HG02840 (cell line): Measurements from ENCODE around the gene CCR9.

Source experiments
- ATAC-seq: cut with Tn5 transposase; IDR thresholded peaks from one replicate; pipeline ENCODE4 v1.9.1; 2021; ENCODE audit warnings: mild to moderate bottlenecking, moderate library complexity, moderate number of reproducible peaks; ENCODE audit not compliant: unreplicated experiment, low FRiP score

The CCR9 gene

DNA sequence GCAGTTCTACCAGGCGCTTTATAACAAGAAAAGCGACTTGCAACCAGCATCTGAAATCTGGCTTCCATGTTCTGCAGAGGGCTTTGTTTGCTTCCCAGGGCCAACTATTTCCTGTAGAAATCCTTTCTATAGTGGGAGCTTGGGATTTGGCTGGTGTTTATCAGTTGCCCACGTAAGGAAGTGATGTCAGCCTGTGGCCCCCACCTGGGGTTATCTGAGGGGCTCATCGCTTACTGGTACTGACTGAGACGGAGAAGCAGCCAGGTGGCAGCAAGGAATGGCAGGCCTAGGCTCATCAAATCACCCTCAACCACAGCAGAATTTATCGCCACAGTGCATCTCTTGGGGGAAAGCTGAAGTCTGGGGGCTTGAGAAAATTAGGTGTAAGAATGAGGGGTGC lies 14.6 kb upstream of the CCR9 start:
- no peak for ATAC-seq

DNA sequence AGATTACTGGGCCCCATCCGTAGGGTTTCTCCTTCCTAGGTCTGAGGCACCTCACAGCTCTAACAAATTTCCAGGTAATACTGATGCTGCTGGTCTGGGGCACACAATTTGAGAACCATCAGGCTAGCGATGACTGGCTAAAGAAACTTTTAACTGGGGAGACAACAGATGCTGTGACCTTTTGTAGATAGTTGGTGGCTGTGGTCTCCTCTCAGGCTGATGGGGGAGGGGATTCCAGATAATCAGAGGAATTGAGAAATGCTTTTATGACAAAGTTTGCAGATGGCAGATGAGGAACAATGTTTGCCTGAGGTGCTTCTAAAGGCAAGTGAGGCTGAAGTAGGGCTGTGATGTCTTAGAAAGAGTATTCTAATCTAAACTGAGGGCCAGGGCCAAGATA lies 13.8 kb upstream of the CCR9 start:
- ATAC-seq = no peak

DNA sequence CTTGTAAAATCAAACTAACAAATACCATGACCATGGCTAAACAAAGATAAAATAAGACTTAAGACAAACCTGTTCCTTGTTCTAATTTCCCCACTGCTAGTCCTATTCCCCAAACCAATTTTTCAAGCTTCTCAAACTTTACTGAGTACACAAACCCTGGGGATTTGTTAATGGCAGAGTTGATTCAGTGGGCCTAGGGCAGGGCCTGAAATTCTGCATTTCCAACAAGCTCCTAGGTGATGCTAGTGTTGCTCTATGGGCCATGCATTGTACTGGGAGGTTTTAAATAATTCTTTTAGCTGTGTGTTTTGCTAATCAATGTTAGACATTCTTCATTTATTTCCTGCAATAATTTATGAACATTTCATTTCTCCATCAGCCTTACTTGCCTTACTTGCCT lies 13.3 kb upstream of the CCR9 start:
- no peak for ATAC-seq

DNA sequence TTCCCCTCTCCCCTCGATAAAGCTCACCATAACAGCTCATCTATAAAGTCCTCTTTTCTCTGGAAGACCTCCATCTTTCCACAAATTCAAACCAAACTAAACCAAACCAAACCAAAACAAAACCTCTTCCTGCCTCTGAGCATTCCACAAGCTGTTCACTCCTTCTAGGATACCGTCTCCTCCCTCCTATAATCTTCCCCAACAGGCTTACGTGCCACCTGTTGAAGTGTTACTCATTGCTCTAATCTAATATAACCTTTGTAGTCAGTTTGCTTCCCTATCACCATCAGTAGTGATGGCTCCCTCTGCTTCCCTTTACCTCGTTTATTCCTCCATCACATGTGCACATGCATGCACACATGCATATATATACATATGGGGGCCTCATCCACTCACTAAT lies 12.7 kb upstream of the CCR9 start:
- no peak for ATAC-seq

DNA sequence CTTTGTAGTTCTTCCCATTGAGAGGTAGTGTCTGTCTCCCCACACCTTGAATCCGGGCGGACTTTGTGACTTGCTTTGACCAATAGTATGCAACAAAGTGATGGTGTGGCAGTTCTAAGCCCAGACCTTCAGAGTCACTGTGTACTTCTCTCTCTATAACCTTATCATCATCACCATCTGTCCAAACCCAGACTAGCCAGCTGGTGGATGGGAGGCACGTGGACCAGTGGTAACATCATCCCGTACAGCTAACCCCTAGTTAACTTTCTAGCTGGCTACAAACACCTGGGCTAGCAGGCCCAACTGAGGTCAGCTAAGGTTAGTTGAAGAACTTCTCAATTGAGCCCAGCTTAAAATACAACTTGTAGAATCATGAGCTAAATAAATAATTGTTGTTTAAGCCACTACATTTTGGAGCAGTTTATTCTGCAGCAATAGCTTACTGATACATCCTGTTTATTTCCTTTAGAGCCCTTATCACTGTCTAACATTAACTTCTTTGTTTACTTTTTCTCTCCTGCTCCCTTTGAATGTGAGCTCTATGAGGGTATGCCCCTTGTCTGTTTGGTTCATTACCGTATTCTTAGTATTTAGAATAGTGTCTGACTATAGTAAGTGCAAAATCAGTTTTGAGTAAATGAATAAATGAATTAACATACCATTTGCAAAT lies 11.5 kb upstream of the CCR9 start:
- ATAC-seq = no peak

DNA sequence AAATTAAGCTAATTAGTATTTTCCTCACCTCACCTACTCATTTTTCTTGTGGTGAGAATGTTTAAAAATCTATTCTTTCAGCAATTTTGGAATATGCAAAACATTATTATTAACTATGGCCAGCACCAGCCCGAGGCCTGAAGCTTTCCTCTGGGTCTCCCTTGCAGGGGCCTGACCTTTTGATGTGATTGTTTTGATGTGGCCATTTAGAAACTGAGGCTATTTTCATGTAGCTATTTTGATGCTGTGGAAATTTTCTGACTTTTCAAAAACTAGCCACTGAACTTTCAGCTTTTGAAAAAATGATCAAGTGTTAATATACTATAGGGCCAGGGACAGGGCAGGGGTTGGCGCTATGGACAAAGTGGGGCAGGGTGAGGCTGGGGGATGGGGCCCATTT lies 8.2 kb upstream of the CCR9 start:
- ATAC-seq = no peak

DNA sequence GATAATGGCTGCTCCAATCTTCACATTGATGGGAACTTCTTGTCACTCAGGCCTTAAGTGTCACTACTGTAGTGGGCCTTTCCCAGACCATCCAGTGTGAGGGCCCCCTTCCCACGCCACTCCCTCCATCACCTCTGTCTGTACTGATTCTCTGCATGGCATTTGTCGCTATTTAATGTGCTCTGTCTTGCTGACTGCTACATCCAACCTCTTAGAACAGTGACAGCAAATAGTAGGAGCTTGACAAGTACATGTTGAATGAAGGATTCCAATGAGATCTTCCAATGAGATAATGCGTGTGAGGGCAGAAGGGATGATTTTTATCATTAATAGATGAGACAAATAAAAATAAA lies 5.6 kb upstream of the CCR9 start:
- no peak for ATAC-seq

DNA sequence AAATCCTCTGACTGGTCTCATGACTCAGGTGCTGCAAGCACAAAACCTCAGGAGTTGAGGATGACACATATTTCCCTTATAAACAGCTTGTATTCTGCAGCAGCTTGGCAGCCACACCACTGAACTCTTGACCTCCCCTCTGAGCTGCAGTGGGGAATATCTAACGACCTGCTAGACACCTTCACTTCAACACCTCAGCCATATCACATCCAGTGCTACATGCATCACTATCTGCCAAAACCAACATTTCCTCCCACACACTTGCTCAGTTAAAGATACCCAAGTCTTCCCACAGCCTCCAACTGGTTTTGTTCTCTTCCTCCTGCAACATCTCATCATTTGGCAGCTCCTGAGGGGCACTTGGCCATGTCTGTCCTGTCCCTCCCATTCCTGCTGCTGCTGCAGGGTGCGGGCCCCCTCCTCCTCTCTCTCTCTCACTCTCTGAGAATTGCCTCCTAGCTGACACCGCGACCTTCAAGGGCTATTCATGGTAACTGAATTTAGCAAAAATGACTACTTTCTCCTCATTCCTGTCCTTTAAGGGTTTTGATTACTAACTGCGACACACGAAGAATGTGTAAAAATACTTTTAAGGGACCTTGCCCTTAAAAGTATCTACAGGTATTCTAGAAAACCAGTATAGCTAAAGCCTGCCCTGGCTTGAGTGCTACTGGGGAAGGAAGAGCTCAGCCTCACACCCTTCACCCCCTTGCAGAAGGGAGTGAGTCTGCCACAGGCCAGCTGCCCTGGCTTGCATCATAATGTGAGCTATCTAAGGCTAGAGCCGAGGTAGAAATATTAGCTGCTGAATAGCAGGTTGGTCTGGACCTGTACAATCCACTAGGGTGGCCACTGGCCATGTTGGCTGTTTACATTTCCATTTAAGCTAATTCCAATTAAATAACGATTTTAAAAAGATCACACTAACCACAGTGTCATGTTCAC lies 5.0 kb upstream of the CCR9 start:
- ATAC-seq = no peak

DNA sequence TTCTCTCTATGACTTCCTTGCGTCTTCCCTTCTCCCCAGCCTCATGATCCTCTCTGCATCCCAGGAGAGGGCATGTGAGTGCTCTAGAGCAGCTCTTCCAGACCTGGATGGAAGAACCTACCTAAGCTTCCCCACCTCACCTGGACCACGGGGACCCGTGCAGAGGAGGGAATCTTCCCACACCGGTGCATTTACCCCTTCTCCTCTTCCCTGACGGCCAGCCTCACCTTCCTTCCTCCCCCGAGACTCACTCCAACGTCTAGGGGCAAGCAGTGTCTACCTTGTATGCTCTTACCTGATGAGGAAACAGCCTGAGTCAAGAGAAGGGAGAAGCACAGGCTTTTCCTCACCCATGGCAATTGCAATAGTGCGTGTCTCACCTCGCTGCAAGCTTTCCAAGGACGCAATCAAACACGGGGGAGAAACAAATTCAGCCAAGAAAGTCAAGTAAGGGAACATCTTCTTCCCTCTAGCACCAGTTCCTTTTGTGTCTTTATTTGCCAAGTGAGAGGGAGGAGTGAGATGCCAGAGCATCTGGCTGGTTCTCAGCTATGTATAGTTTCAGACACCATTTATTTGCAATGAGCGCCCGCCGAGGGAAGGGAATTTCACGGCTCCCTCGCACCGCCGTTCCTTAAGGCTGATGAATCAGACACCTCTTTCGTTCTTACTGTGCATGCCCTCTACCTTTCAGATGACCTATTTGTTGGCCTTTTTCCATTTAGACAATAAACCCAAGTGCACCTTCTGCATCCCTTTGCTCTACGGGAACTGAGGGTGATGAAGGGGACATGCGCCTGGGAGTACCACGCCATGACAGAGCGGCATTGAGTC lies 1.8 kb upstream of the CCR9 start:
- ATAC-seq = no peak

DNA sequence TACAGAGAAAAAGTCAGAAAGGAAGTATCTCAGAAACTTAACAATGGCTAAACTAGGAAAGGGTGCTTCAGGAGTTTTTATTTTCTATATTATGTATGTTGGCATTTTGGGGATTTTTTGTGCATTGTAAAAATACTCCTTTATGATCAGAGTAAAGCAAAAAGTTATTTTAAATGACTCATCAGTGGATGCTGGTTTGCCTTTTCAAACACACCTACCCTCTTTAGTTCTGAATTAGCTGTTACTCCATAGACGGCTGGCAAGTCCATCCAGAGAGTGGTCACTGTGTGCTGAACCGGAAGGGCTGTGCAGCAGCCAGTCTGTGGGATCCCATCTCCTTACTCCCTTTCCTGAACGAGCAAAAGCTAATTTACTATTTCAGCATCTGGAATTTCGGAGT lies 942 bp downstream of the CCR9 start:
- ATAC-seq = no peak

DNA sequence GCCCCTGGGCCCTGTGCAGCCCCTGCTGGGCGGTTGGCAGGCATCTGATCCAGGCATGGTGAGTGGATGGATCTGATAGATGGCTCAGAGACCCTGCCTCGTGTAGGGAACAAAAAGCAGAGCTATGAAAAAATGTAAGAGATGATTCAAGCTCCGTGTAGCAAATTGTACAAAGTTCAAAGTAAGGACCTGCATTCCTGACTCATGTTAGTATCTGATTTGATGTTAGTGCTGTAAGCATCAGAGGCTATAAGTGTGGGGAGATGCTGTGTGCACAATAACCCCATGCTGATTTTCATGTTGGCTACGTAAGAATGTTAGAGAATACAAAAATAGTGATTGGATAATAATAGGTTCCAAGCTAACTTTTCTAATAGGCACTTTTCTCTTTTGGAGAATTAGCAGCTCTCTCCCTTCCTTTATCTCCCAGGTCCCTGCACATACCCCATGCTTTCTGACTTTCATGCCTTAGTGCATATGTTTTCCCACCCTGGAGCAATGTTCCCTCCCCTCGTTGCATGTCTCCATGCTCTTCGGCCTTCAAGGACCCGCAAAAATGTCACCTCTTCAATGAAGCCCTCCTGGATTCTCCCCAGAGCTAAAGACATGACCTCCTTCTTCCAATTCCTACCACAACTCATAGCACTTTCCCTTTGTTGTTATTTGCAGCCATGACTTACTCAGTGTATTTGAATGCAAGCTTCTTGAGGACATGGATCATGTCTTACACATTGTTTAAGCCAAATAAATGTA lies 1.6 kb downstream of the CCR9 start:
- ATAC-seq = no peak

DNA sequence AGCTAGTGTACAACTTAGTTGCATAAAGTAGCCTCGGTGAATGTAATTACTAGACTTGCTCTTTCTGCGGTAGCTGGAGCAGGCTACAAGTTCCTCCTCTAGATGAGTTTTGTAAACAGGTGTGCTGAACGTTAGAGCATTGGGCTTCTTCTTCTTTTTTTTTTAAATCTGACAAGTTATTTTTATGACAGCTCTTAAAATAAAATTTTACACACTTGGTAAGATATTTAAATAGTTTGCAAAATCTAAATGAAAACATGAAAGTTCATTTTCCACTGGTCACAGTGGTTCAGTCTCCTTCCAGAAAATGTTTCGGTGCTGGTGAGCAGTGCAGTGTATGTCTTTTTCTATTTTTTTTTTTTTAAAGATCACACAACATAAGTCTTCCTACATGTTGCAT lies 3.0 kb downstream of the CCR9 start:
- ATAC-seq = no peak

DNA sequence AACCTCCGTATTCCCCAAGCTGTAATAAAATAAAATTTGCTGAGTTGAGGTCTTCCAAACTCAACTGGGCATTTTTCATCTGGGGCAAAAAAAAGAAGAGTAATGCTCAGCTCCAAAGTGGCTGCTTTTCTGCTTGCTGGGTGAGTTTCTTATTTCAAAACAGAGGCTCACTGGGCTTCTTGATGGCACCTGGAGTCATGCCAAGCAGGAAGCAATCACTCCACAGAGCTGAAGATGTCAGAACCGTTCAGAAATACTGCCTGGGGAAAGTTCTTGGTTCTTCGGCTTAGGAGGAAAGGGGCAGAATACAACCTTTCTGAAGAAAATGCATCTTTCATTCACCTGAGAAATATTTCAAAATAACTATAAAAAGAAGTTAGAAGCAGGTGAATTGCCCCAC lies 4.1 kb downstream of the CCR9 start:
- no peak for ATAC-seq

DNA sequence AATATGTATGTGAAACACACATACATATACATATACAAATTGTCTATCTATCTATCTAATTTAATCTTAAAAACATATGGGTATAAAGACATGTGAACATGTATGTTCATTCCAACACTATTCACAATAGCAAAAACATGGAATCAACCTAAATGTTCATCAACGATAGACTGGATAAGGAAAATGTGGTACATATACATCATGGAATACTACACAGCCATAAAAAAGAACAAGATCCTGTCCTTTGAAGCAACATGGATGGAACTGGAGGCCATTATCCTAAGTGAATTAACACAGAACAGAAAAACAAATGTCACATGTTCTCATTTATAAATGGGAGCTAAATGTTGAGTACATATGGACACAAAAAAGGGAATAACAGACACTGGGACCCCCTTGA lies 5.8 kb downstream of the CCR9 start:
- ATAC-seq = no peak

DNA sequence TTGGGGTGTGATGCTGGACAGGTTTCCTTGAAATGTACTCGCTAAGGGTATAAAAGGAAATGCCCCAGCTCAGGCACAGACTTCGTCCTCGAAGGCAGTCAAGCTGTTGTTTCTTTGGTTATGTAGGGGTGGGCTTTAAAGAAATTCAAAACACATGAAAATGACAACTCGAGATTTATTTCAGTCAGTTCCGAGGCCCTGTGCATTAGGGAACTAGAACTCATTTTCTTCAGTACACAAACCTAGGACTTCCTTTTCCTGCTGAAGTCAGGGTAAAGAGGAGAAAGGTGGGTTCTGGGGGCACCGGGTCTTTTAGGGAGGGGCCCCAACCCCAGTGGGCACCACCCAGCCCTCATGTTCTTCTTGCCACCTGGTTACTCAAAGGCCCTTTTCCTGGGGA lies 7.7 kb downstream of the CCR9 start:
- no peak for ATAC-seq

DNA sequence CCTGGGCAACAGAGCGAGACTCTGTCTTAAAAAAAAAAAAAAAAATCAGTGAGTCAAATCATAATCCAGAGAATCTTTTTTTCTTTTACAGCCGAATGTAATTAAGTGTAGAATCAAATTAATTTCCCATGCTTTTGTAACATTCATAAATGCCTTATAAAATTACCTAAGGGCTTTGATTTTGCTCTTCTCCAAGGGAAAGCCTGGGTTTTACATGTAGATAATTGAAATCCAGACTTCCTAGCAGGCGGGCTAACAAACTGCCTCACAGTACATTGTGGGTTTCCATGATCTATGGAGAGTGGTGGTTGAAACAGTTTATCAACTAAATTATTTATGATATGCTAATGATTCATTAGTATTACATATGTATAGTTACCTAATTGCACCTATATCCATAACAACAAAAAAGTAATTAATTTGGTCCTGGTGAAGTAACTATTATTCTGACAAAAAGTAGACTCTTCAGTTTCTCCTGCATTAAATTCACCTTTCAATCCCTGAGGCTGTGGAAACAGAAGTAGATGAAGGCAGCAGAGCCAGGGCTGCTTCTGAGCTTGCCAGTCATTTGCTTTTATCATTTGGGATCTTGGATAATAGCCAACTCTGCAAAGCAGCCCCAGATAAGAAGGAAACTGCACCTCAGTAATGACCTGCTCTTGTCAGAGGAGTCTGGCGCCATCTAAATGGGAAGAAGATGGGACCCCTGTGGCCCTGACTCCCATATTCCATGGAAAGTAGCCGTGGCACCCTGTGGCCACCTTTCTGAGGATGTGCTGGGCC lies 9.5 kb downstream of the CCR9 start:
- ATAC-seq = no peak

DNA sequence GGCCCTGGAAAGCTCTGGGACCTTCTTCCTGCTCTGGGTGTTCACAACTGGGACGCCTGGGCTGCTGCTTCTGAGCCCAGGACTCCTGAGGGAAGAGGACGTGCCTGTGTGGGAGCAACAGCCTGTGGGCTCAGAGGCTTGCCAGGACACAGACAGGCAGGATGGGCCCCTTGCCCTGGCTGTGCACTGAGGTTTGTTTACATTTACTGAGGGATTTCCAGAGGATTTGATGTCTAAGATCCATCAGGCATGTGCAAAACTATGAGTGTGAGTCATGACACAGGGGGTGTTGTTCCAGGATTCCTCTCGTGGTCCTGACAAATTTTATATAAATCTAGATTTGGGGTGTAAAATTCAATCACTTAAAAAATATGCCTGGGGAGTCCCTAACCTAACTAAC lies 10.6 kb downstream of the CCR9 start:
- no peak for ATAC-seq

DNA sequence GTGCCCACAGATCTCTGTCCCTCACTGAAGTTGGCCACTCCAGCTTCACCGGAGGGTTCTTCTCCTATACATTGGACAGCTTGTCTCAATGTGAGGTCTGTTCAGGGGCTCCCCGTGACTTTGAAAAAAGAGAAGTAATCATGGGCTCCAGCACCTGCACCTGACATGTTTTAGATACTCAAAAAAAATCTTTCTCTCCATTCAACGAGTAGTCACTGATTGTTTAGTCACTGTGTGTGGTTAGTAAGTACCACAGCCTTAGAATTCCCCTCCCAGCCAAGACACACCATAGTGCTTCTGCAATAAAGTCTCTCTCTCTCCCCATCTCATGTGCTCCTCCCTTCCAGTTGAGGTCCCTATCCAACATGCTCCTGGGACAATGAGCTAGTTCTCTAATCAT lies 18.6 kb downstream of the CCR9 start:
- ATAC-seq = no peak

DNA sequence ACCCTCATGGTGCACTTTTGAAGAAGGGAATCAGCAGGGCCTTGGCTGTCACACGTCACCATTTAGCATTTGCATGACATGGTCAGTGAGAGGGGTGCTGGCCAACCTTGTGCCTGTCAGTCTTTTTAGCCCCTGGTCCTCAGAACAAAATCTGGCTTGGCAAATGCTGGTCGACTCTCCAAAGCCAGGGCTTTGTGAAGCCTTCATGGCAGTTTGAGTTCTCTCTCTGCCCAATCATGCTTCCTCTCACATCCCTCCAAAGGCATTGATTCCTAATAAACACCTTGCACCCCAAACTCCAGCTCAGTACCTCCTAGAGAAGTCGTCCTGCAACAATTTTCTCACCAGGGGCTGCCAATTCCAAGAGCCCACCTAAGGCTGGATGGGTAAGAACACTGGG lies 19.4 kb downstream of the CCR9 start:
- no peak for ATAC-seq
